MM.1S (cell line): Measurements from ENCODE around the gene GRIK2.

Experiments
- CTCF ChIP-seq: fragments of 300-600 bp; sonication (generic); IDR thresholded peaks from 2 replicates; pipeline ENCODE4 v1.5.1; 2016; ENCODE audit warnings: antibody characterized with exemption, low read length, mixed read lengths
- EZH2phosphoT487 ChIP-seq: fragments of 300-600 bp; sonication (generic); IDR thresholded peaks from 2 replicates; pipeline ENCODE4 v1.6.1; 2018; ENCODE audit warnings: antibody characterized with exemption, low read length

- TF ChIP-seq CTCF (no peak), EZH2phosphoT487 (no peak)
These were observed 29.3 kb downstream of the GRIK2 start for GRCh38 chr6:101422811-101423210.
